Breast epithelium (tissue), 3 donors: Measurements from ENCODE around the gene LTO1.

ENCODE experiments used
- POLR2A ChIP-seq: fragments of 450-650 bp; IDR thresholded peaks from one replicate; pipeline ENCODE4 v1.6.1; 2016; ENCODE audit warnings: antibody characterized with exemption, mild to moderate bottlenecking, moderate library complexity
- TF ChIP-seq, protein P1 (sequence below), 3 donors: fragments of 450-650 bp; IDR thresholded peaks; one replicate each; pipeline ENCODE4 v1.5.1; 2016 to 2017; ENCODE audit warnings: antibody characterized with exemption in 3 of 3, mild to moderate bottlenecking in 3 of 3, moderate library complexity in 3 of 3

DNA sequence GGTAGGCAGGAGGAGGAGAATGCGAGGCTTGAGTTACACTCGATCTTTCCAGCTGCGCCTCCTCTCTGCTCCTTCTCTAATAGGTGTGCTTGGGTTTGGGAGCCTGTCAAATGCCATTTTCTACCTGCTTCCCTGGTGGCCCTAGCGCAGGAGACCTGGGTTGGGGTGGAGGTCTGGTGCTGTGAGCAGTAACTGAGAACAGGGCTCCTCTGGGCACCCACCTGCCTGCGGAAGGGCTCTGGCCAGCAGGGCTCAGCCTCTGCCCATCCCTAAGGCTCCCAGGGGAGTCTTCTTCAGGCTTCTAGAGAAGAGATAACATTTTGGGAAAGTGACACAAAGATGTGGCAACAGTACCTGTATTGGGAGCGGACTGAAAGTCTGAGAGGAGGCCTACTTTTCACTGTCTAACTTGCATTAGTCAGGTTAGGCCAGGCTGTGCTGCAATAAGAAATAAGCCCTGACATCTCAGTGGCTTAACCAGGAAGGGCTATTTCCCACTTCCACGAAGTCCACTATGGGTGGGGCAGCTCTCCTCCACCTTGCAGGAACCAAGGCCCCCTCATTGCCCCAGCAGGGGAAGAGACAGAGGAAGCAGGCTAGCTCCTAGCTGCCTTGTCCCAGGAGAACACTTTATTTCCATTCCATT is 7.7 kb upstream of the LTO1 start:
- TF ChIP-seq, protein P1, sequence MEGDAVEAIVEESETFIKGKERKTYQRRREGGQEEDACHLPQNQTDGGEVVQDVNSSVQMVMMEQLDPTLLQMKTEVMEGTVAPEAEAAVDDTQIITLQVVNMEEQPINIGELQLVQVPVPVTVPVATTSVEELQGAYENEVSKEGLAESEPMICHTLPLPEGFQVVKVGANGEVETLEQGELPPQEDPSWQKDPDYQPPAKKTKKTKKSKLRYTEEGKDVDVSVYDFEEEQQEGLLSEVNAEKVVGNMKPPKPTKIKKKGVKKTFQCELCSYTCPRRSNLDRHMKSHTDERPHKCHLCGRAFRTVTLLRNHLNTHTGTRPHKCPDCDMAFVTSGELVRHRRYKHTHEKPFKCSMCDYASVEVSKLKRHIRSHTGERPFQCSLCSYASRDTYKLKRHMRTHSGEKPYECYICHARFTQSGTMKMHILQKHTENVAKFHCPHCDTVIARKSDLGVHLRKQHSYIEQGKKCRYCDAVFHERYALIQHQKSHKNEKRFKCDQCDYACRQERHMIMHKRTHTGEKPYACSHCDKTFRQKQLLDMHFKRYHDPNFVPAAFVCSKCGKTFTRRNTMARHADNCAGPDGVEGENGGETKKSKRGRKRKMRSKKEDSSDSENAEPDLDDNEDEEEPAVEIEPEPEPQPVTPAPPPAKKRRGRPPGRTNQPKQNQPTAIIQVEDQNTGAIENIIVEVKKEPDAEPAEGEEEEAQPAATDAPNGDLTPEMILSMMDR (IDR thresholded peaks at IDR 0.05): no peak
- TF ChIP-seq POLR2A: no peak
